Activated naive CD8-positive, alpha-beta T cell treated with anti-CD3 and anti-CD28 coated beads, Interleukin-2, amount 10 ng/mL, durations not matched to agents 7 days and 5 days (primary cell): ENCODE results near the gene CIB2. TPM values are rescaled to one million over a fixed set of nuclear protein-coding genes. Genes with fewer than 3 reads are reported as not detected.

Experiments used
- ATAC-seq: fragments of 150-1000 bp; cut with Tn5 transposase; one replicate; pipeline ENCODE4 v1.10.0; 2021; ENCODE audit warnings: low read depth, moderate library complexity
- POLR2A ChIA-PET: fragments of 350-600 bp; sonication (Branson Sonifier 250); formaldehyde crosslinking; loops from one replicate; lab custom pipeline; 2021; ENCODE audit warnings: antibody characterized with exemption; lab: Charles Lee
- DNase-seq: peaks from one replicate; pipeline ENCODE4 v3.0.0; 2021
- H3K27ac Mint-ChIP-seq: one replicate; pipeline ENCODE4 v1.8.0; 2022; ENCODE audit warnings: mild to moderate bottlenecking, mixed read lengths
- H3K27me3 Mint-ChIP-seq: one replicate; pipeline ENCODE4 v1.8.0; 2022; ENCODE audit warnings: mild to moderate bottlenecking, moderate library complexity, mixed read lengths
- H3K36me3 Mint-ChIP-seq: one replicate; pipeline ENCODE4 v1.8.0; 2021; ENCODE audit warnings: mild to moderate bottlenecking, mixed read lengths
- H3K4me1 Mint-ChIP-seq: one replicate; pipeline ENCODE4 v1.8.0; 2021; ENCODE audit warnings: mixed read lengths
- H3K4me3 Mint-ChIP-seq: one replicate; pipeline ENCODE4 v1.8.0; 2022; ENCODE audit warnings: mild to moderate bottlenecking, moderate library complexity, mixed read lengths
- H3K9me3 Mint-ChIP-seq: one replicate; pipeline ENCODE4 v1.8.0; 2021; ENCODE audit warnings: mixed read lengths
- total RNA-seq, 2 experiments: library from RNA; stranded (reverse); gene quantifications; one replicate each; pipeline ENCODE4 v1.2.3, GENCODE V29; 2021

The CIB2 gene
- total RNA-seq, 2 experiments from 2014 or later = 0.88 to 1.5 TPM

GRCh38 chr15:78101423-78102105, 29.7 kb downstream of the CIB2 start:
- H3K27ac Mint-ChIP-seq = peak overlapping the region; percentile 70
- no peak overlapping the region for H3K4me3 Mint-ChIP-seq
- H3K36me3 Mint-ChIP-seq = peaks cover 1% of the 10 kb centered on the region
- H3K27me3 Mint-ChIP-seq = no peaks in the 10 kb centered on the region
- DNase-seq (no peak), ATAC-seq (no peak)
- H3K9me3 Mint-ChIP-seq = no peaks in the 10 kb centered on the region
- peaks cover 58% of the 10 kb centered on the region for H3K4me1 Mint-ChIP-seq
- POLR2A ChIA-PET = interaction anchor here (1.1 to 1.5 kb wide), 3 partner anchors 10 to 55 kb away, joined by 3 to 6 read pairs (median 3); partner anchors contain the start of gene SH2D7

GRCh38 chr15:78100886-78101285, 30.4 kb downstream of the CIB2 start:
- H3K9me3 Mint-ChIP-seq = no peaks in the 10 kb centered on the region
- peaks cover 51% of the 10 kb centered on the region for H3K4me1 Mint-ChIP-seq
- no peak overlapping the region for H3K4me3 Mint-ChIP-seq
- no peak for ATAC-seq
- peak overlapping the region; percentile 70 for H3K27ac Mint-ChIP-seq
- H3K36me3 Mint-ChIP-seq = peaks cover 1% of the 10 kb centered on the region
- POLR2A ChIA-PET = interaction anchor here (1.5 kb wide), 1 partner anchor 9 kb away, joined by 6 read pairs; the partner anchor contains the start of gene SH2D7
- H3K27me3 Mint-ChIP-seq = no peaks in the 10 kb centered on the region
- DNase-seq = no peak

DNA sequence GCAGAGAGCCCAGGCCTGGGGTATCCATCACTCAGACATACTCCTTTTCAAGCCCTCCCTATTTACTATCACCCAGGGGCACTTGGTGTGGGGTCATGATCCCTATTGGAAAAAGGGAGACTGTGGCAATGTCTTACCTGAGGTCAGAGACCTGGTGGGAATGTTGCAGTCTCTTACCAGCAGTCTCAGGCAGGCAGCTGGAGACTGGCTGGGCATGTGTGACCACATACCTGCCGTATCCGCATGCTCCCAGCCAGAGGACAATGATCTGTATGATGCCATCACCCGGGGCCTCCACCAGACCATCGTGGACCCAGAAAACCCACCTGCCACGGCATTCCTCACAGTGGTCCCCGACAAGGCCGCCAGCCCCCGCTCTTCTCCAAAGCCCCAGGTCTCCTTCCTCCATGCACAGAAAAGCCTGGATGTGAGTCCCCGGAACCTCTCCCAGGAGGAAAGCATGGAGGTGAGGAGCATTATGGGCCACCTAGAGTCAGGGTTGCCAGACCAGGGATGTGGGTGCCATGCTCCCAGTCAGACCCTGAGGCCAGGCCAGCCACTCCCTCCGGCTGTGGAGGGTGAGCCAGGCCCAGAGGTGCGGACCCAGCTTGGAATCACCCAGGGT, 33.0 kb downstream of the CIB2 start:
- DNase-seq (no peak), ATAC-seq (no peak)
- Mint-ChIP-seq H3K36me3 (peaks cover 1% of the 10 kb centered on the region), H3K4me1 (peaks cover 40% of the 10 kb centered on the region), H3K9me3 (no peaks in the 10 kb centered on the region), H3K4me3 (no peak overlapping the region), H3K27ac (no peak overlapping the region), H3K27me3 (no peaks in the 10 kb centered on the region)
- POLR2A ChIA-PET = interaction anchor here (1.2 to 1.5 kb wide), 2 partner anchors 12 to 21 kb away, joined by 3 to 6 read pairs; partner anchors contain the start of gene TBC1D2B

GRCh38 chr15:78097667-78098066, 33.6 kb downstream of the CIB2 start:
- DNase-seq = no peak
- Mint-ChIP-seq H3K27ac (no peak overlapping the region), H3K9me3 (no peaks in the 10 kb centered on the region), H3K4me3 (no peak overlapping the region), H3K4me1 (peaks cover 41% of the 10 kb centered on the region), H3K27me3 (no peaks in the 10 kb centered on the region), H3K36me3 (peaks cover 1% of the 10 kb centered on the region)
- ATAC-seq = no peak
- POLR2A ChIA-PET = interaction anchor here (1.5 kb wide), 1 partner anchor 12 kb away, joined by 6 read pairs; no protein-coding TSS in a partner anchor

DNA sequence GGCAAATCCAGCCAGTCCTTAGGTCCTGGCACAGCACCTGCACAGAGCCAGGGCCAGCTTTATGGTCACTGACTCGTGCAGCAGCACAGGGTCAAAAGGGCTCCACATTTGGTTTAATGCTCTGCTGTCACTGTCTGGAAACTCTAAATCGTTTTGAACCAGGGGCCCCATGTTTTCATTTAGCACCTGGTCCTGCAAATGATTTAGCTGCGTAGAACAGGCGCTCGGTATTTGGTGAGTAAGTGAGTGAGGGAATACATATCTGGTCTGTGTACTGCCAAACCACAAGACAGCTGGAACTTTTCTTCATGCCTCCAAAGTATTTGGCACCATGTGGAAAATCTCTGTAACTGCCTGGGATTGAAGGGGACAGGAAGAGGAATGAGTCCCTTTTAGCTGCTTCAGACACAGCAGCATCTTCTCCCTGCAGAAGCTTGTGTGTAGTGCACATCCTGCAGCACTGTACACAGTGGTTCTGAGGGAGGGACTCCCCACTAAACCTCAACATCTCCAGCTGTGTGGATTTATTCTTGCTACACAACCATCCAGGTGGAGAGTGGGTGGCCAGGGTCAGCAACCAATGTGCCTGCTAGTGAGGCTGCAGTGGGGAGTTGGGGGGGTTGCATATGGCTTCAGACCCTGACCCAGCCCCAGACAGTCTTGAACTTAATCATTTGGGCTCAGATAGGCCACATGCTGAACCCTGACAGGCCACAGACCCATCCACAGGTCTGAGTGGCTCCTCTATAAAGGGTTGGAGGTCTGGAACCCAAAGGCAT, 37.8 kb downstream of the CIB2 start:
- POLR2A ChIA-PET = interaction anchor here (0.6 to 4.3 kb wide), 4 partner anchors 9 to 23 kb away, joined by 3 to 31 read pairs (median 7); no protein-coding TSS in a partner anchor
- DNase-seq = no peak
- H3K36me3 Mint-ChIP-seq = peaks cover 9% of the 10 kb centered on the region
- peak overlapping the region; percentile 47 for H3K4me3 Mint-ChIP-seq
- peak overlapping the region; percentile 46 for H3K27ac Mint-ChIP-seq
- peaks cover 4% of the 10 kb centered on the region for H3K9me3 Mint-ChIP-seq
- H3K27me3 Mint-ChIP-seq = no peaks in the 10 kb centered on the region
- ATAC-seq = peak; percentile 74
- peaks cover 41% of the 10 kb centered on the region for H3K4me1 Mint-ChIP-seq

DNA sequence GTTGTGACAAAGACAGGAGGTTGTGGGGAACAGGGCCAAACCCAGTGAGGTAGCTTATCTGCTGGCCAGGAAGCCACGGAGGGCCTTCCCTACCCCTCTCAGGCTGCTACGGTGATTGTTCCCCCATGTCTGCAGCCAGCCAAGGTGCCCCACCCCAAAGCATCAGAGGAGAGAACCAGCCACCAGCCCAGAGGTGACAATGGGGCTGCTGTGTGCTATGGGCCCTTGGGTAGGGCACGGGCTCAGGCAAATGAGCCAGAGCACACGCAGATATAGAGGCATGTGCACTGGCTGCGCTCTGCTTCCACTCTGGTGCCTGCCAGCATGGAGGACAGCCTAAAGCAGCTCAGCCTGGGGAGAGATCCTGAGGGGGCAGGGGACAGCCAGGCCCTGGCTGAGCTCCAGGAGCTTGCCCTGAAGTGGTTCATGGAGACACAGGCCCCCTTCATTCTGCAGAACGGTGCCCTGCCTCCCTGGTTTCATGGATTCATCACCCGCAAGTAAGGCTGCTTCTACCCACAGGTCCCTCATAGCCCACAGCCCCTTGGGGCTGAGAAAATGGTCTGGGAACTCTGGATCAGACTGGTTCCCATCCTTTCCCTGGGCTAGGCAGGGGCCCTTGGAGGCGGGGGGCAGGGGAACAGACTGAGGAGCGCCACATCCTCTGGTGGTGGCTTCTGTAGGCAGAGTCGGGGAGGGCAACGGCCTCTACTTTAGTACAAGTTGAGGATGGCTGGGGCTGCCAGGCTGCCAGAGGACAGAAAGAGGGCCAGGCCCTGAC, 38.8 kb downstream of the CIB2 start, which contains the start of gene SH2D7:
Gene SH2D7, plus strand, starts transcription at position 301 of the 781 bp plus-strand sequence. Its CDS starts 24 bp downstream, at position 325.
- Mint-ChIP-seq H3K9me3 (peaks cover 4% of the 10 kb centered on the region), H3K27ac (peak within 1 kb of the TSS; percentile 46)

GRCh38 chr15:78090422-78091063, 40.7 kb downstream of the CIB2 start:
- H3K27me3 Mint-ChIP-seq = no peaks in the 10 kb centered on the region
- DNase-seq (no peak), ATAC-seq (no peak)
- POLR2A ChIA-PET = interaction anchor here (0.6 to 4.3 kb wide), 3 partner anchors 10 to 14 kb away, joined by 3 to 31 read pairs (median 6); no protein-coding TSS in a partner anchor
- H3K36me3 Mint-ChIP-seq = peaks cover 9% of the 10 kb centered on the region
- H3K9me3 Mint-ChIP-seq = peaks cover 4% of the 10 kb centered on the region
- peaks cover 47% of the 10 kb centered on the region for H3K4me1 Mint-ChIP-seq
- H3K27ac Mint-ChIP-seq = no peak overlapping the region
- no peak overlapping the region for H3K4me3 Mint-ChIP-seq

More for the DNA sequence above, 38.8 kb downstream of the CIB2 start, which contains the start of gene SH2D7:
- peak; percentile 59 for ATAC-seq
- Mint-ChIP-seq H3K4me3 (peak within 1 kb of the TSS; percentile 50), H3K36me3 (peaks cover 9% of the 10 kb centered on the region), H3K4me1 (peaks cover 47% of the 10 kb centered on the region), H3K27me3 (no peaks in the 10 kb centered on the region)
- POLR2A ChIA-PET = interaction anchor here (1.9 to 4.3 kb wide), 3 partner anchors 8 to 12 kb away, joined by 6 to 31 read pairs (median 9); no protein-coding TSS in a partner anchor
- DNase-seq = peak; percentile 42

GRCh38 chr15:78088773-78089080, 42.5 kb downstream of the CIB2 start:
- ATAC-seq = no peak
- no peak for DNase-seq
- POLR2A ChIA-PET = interaction anchor here (1.3 to 1.4 kb wide), 2 partner anchors 9 to 17 kb away, joined by 3 to 4 read pairs; no protein-coding TSS in a partner anchor
- Mint-ChIP-seq H3K9me3 (peaks cover 4% of the 10 kb centered on the region), H3K4me1 (peaks cover 48% of the 10 kb centered on the region), H3K27me3 (no peaks in the 10 kb centered on the region), H3K36me3 (peaks cover 9% of the 10 kb centered on the region), H3K4me3 (no peak overlapping the region), H3K27ac (no peak overlapping the region)

GRCh38 chr15:78087951-78088772, 43.1 kb downstream of the CIB2 start:
- DNase-seq (peak; percentile 6), ATAC-seq (no peak)
- no peak overlapping the region for H3K4me3 Mint-ChIP-seq
- peaks cover 9% of the 10 kb centered on the region for H3K36me3 Mint-ChIP-seq
- H3K27ac Mint-ChIP-seq = no peak overlapping the region
- no peaks in the 10 kb centered on the region for H3K27me3 Mint-ChIP-seq
- POLR2A ChIA-PET = interaction anchor here (1.3 to 1.4 kb wide), 2 partner anchors 9 to 17 kb away, joined by 3 to 4 read pairs; no protein-coding TSS in a partner anchor
- H3K9me3 Mint-ChIP-seq = peaks cover 4% of the 10 kb centered on the region
- peaks cover 48% of the 10 kb centered on the region for H3K4me1 Mint-ChIP-seq

DNA sequence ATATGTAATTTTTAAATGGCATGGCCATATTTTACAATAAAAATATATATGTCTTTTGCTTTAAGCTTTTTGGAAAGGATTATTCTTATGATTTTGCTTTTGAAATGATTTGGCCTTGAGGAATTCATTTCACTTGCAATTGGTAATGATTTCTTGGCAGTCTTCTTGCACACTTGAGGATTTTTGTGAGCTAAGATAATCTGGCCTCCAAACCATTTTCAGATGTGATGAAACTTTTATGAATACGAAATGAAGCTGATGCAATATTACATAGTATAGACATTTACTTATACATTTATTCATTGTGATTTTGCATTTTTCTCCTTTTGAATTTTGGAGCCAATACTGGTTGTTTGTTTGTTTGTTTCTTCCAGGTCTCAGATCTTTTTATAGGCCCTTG, 45.3 kb downstream of the CIB2 start:
- DNase-seq (no peak), ATAC-seq (no peak)
- peaks cover 3% of the 10 kb centered on the region for H3K9me3 Mint-ChIP-seq
- no peaks in the 10 kb centered on the region for H3K27me3 Mint-ChIP-seq
- H3K4me1 Mint-ChIP-seq = peaks cover 35% of the 10 kb centered on the region
- H3K36me3 Mint-ChIP-seq = peaks cover 4% of the 10 kb centered on the region
- no peak overlapping the region for H3K27ac Mint-ChIP-seq
- POLR2A ChIA-PET = interaction anchor here (1.4 kb wide), 1 partner anchor 13 kb away, joined by 6 read pairs; no protein-coding TSS in a partner anchor
- H3K4me3 Mint-ChIP-seq = no peak overlapping the region

DNA sequence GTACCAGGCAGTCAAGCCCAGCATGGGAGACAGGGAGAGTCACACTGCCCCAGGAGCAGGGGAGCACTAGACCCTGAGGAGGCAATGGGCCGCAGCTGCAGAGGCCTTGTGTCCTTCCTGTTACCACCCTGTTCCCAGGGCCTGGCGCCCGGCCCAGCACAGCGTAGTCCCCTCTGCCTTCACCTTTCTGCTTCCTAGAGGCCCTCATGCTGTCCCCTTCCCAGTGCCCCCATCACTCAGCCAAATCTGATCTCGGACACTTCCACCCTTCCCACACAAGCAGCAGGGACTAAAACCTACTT, 46.8 kb downstream of the CIB2 start:
- POLR2A ChIA-PET = interaction anchor here (1.0 to 2.6 kb wide), 4 partner anchors 9 to 35 kb away, joined by 3 to 16 read pairs (median 7); partner anchors contain the start of gene SH2D7
- no peaks in the 10 kb centered on the region for H3K27me3 Mint-ChIP-seq
- H3K4me3 Mint-ChIP-seq = no peak overlapping the region
- DNase-seq (no peak), ATAC-seq (no peak)
- peak overlapping the region; percentile 74 for H3K27ac Mint-ChIP-seq
- no peaks in the 10 kb centered on the region for H3K36me3 Mint-ChIP-seq
- no peaks in the 10 kb centered on the region for H3K9me3 Mint-ChIP-seq
- H3K4me1 Mint-ChIP-seq = peaks cover 34% of the 10 kb centered on the region
